IPS DF 4.7 (cell line): ENCODE measurements around the gene XKR3.
"Not testable (repeated sequence)": the region's sequence is repeated elsewhere in the genome, so short reads cannot be mapped to it uniquely, and the experiment has no call there.

Experiments
- DNase-seq: peaks from one replicate; pipeline ENCODE4 v3.0.0-alpha.2; 2013; ENCODE audit warnings: low spot score; ENCODE audit errors: extremely low read depth

XKR3 gene

DNA sequence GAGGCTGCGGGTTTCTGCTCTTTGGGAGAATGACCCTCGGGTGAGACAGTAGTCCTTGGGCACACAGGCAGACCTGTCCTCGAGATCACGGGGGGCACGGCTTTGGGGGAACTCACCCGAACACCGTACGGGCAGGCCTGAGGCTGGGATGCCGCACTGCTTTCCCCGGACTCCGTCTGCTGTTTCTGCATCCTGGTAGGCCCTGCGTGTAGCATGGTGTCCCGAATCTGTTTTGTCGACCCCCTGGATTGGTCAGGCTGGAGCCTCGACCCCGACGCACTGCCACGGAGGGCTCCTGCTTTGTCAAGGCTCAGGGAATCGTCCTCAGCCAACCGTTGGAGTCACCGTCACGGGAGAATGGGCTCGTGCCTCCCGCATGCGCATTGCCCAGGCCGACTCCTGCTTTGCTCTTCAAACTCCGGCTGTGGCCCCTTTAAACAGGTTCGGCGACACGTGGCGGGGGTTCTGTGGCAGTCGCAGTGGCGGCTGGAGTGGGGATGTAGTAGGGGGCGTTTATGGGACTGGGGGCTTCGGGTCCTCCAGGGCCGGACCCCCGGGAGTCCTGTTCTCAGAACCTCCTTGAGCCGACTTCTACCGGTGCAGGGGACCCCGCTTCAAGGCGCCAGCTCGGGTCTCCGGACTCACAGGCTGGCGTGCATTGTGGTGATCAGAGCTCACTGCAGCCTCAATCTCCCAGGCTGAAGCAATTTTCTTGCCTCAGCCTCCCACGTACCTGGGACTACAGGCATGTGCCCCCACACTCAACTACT, 76.9 kb downstream of the XKR3 start:
- DNase-seq, result not testable (repeated sequence)

DNA sequence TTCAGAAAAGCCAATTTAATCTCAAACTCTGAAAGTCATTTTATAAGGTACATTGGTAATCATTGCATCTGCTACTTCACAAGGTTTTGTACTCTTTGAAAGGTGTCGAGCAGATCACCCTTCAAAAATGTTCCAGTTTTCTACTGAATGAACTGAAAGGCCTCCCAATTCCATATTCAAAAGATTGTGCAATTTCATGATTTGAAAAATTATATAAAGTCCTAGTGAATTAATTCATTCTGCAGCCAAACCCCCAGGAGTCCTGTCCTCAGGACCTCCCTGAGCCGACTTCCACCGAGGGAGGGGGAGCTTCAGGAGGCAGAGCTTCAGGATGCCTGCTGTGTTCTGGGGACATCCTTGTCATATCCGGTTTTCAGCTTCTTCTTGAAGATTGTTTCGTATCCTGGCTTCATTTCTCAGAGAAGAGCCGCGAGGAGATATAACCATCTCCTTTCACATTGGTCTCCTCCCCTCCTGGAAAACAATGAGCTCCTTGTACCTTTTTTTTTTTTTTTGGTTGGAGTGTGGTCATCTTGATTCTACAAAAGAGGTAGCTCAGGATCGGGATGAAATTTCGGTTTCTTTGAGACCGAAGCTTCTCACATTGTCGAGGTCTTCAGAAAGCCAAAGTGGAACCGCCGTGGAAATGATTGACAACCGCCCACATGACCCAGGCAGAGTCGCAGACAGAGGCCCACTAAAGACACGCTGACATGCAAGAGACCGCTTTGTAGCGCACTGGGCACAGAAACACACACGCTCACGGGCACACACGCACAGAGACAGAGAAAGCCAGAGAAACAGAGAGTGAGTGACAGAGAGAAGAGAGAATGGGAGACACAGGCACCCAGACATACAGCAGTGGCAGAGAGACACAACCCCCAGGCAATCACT, 77.7 kb downstream of the XKR3 start:
- DNase-seq, result not testable (repeated sequence)

DNA sequence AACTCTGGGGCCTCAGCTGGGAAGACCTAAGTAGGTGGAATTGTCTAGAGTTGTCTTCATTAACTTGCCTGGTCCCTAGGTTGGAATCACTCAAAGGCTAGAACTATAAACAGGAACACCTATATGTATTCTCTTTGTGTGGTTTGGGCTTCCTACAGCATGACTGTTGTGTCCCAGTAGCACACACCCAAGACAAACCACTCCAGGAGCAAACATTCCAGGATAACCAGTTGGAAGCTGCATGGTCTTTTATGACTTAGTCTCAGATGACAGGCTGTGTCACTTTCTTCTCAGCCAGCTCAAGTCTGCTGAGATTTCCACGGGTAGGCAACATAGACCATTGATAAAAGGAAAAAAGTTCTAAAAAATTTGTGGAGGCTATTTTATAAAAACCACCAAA, 90.9 kb downstream of the XKR3 start:
- DNase-seq, result not testable (repeated sequence)
